HepG2 (cell line): ENCODE results near the gene GHSR. TPM values are rescaled to one million over a fixed set of nuclear protein-coding genes. Genes with fewer than 3 reads are reported as not detected.

Experiments used
- ATAC-seq: fragments of 200-7000 bp; cut with Tn5 transposase; 3 replicates; pipeline ENCODE4 v1.9.1; 2020; ENCODE audit warnings: mild to moderate bottlenecking, moderate library complexity
- BruUV-seq: library from RNA; stranded (reverse); fragments of 400-500 nt; replicated peaks from 2 replicates; lab custom pipeline; 2021; lab: Mats Ljungman, UMichigan
- CTCF ChIA-PET: fragments of 300-600 bp; formaldehyde crosslinking; extraction: SDS; loops from one replicate; lab custom pipeline; 2021; ENCODE audit warnings: low total read pairs, inconsistent platforms, low intra/inter-chr PET ratio; lab: Yijun Ruan, JAX
- POLR2A ChIA-PET: fragments of 350-600 bp; sonication (Branson Sonifier 250); formaldehyde crosslinking; loops from one replicate; lab custom pipeline; 2020; ENCODE audit warnings: antibody characterized with exemption, inconsistent platforms; lab: Yijun Ruan, JAX
- DNase-seq: peaks from one replicate; pipeline ENCODE4 v3.0.0-alpha.2; 2015; ENCODE audit warnings: low spot score
- FAIRE-seq: peaks from 3 replicates; lab custom pipeline; 2011; peaks lifted over from hg19 to GRCh38; lab: Jason Lieb, UNC
- H2AFZ ChIP-seq: one replicate; pipeline ENCODE4 v1.6.1; 2011; ENCODE audit warnings: low read length, inconsistent platforms
- H3K27ac ChIP-seq: fragments of 300-600 bp; 3 replicates; pipeline ENCODE4 v1.8.0; 2011; ENCODE audit warnings: mixed run types, mild to moderate bottlenecking, mixed read lengths, low read length, inconsistent platforms; ENCODE audit not compliant: insufficient read depth; ENCODE audit errors: extremely low read length
- H3K27me3 ChIP-seq, 2 experiments: fragments of 200-600 bp in 1 of 2; 2 replicates in 1 of 2; 3 replicates in 1 of 2; pipeline versions ENCODE4 v1.6.0 to v1.8.0; 2011; ENCODE audit warnings: low read length in 2 of 2, mild to moderate bottlenecking in 2 of 2, moderate library complexity in 2 of 2, inconsistent platforms in 1 of 2; ENCODE audit not compliant: insufficient read depth in 2 of 2, control insufficient read depth in 1 of 2
- H3K36me3 ChIP-seq, 2 experiments: fragments of 200-600 bp in 1 of 2; replicated peaks in 1 of 2; 2 replicates in 1 of 2; 3 replicates in 1 of 2; pipeline versions ENCODE4 v1.5.1 to v1.8.0; 2011; ENCODE audit warnings: low read length in 2 of 2, inconsistent platforms in 1 of 2; ENCODE audit not compliant: insufficient read depth in 2 of 2, control insufficient read depth in 1 of 2
- H3K4me1 ChIP-seq: 2 replicates; pipeline ENCODE4 v1.5.1; 2012; ENCODE audit warnings: low read length, inconsistent platforms; ENCODE audit not compliant: insufficient read depth
- H3K4me2 ChIP-seq: 2 replicates; pipeline ENCODE4 v1.6.0; 2011; ENCODE audit warnings: low read depth, low read length, inconsistent platforms
- H3K4me3 ChIP-seq, 3 experiments: fragments of 200-600 bp in 1 of 3; sonication (generic), shearing (Covaris generic) in 1 of 3; replicated peaks in 1 of 3; 2 replicates each; pipeline ENCODE4 v1.5.1; 2011 to 2016; ENCODE audit warnings: low read length in 3 of 3, inconsistent platforms in 2 of 3, low read depth in 2 of 3, mild to moderate bottlenecking in 2 of 3, control low read depth in 1 of 3, mixed read lengths in 1 of 3; ENCODE audit not compliant: insufficient read depth in 1 of 3
- H3K79me2 ChIP-seq: one replicate; pipeline ENCODE4 v1.6.1; 2011; ENCODE audit warnings: low read length, inconsistent platforms; ENCODE audit not compliant: insufficient read depth
- H3K9ac ChIP-seq: 2 replicates; pipeline ENCODE4 v1.6.0; 2011; ENCODE audit warnings: mild to moderate bottlenecking, low read depth, low read length, inconsistent platforms; ENCODE audit not compliant: insufficient read depth
- H3K9me3 ChIP-seq: 2 replicates; pipeline ENCODE4 v1.5.1; 2012; ENCODE audit warnings: mild to moderate bottlenecking, low read length
- H4K20me1 ChIP-seq: 2 replicates; pipeline ENCODE4 v1.6.0; 2011; ENCODE audit warnings: inconsistent platforms, mild to moderate bottlenecking, low read length, moderate library complexity; ENCODE audit not compliant: insufficient read depth
- CBX2 ChIP-seq, 2 experiments: fragments of 200-600 bp in 1 of 2; sonication (generic); formaldehyde crosslinking in 1 of 2; IDR thresholded peaks; 2 replicates each; pipeline versions ENCODE4 v1.7.0 to v1.8.1; 2018 to 2022; ENCODE audit warnings: low read depth in 2 of 2, low read length in 1 of 2, mild to moderate bottlenecking in 1 of 2, missing genetic modification reagents in 1 of 2
- HHEX ChIP-seq: IDR thresholded peaks from 2 replicates; pipeline ENCODE4 v1.6.1; 2016; ENCODE audit warnings: control low read depth
- HNF4A ChIP-seq: sonication (generic); formaldehyde crosslinking; IDR thresholded peaks from 2 replicates; pipeline ENCODE4 v1.4.0; 2020; ENCODE audit warnings: missing genetic modification reagents
- KLF9 ChIP-seq: IDR thresholded peaks from 2 replicates; pipeline ENCODE4 v1.6.1; 2016; ENCODE audit warnings: low read depth
- MED13 ChIP-seq: sonication (generic); formaldehyde crosslinking; IDR thresholded peaks from 2 replicates; pipeline ENCODE4 v1.5.0; 2020; ENCODE audit warnings: missing genetic modification reagents
- SMYD3 ChIP-seq: sonication (generic); formaldehyde crosslinking; IDR thresholded peaks from 2 replicates; pipeline ENCODE4 v1.8.1; 2023; ENCODE audit warnings: mild to moderate bottlenecking, missing genetic modification reagents
- SPEN ChIP-seq: sonication (generic); formaldehyde crosslinking; IDR thresholded peaks from 2 replicates; pipeline ENCODE4 v1.5.1; 2020; ENCODE audit warnings: low read depth, mild to moderate bottlenecking, missing genetic modification reagents
- ZNF839 ChIP-seq: sonication (generic); formaldehyde crosslinking; IDR thresholded peaks from 2 replicates; pipeline ENCODE4 v1.4.0; 2020; ENCODE audit warnings: missing genetic modification reagents, mild to moderate bottlenecking, borderline replicate concordance
- in situ Hi-C: cut with HindIII; loops from 2 replicates; pipeline ENCODE4 v1.10.0; 2017; ENCODE audit warnings: low pct_unique_long_range_greater_than_20kb; ENCODE audit not compliant: extremely low pct_ligation_motif_present
- intact Hi-C: fragments of 100-400 bp; cut with micrococcal nuclease; formaldehyde crosslinking; loops from one replicate; pipeline ENCODE4 v1.10.0; 2022; ENCODE audit not compliant: unreplicated experiment
- polyA plus RNA-seq, 8 experiments: library from polyadenylated mRNA; depleted of rRNA in 3 of 8; stranded (reverse) in 7 of 8; unstranded in 1 of 8; fragments of >200 nt; fragmentation: Illumina TruSeq in 4 of 8; extraction: Trizol in 4 of 8; gene quantifications; 2 replicates each; pipeline versions ENCODE4 v1.2.1 to v1.2.3, GENCODE V29; 2011 to 2016; ENCODE audit warnings: low read depth in 4 of 8, missing spikeins in 1 of 8, mixed read lengths in 1 of 8; ENCODE audit not compliant: insufficient read depth in 1 of 8
- total RNA-seq, 5 experiments: library from RNA; depleted of rRNA; stranded (reverse); fragments of >200 nt; fragmentation: Illumina TruSeq; extraction: Trizol; gene quantifications; 2 replicates each; pipeline ENCODE4 v1.2.3, GENCODE V29; 2016; ENCODE audit warnings: low read depth in 1 of 5
- TF ChIP-seq, protein P1 (sequence below): sonication (generic); formaldehyde crosslinking; conservative IDR thresholded peaks from 2 replicates; pipeline ENCODE4 v1.8.0; 2022; ENCODE audit warnings: missing genetic modification reagents
- TF ChIP-seq, protein P2 (sequence below): IDR thresholded peaks from 2 replicates; pipeline ENCODE4 v1.6.1; 2016; ENCODE audit warnings: missing compliant biosample characterization, missing genetic modification reagents, borderline replicate concordance
- TF ChIP-seq, protein P3 (sequence below): sonication (generic); formaldehyde crosslinking; IDR thresholded peaks from 2 replicates; pipeline ENCODE4 v1.4.0; 2020; ENCODE audit warnings: mild to moderate bottlenecking, missing genetic modification reagents, borderline replicate concordance

Gene GHSR
- total and polyA plus RNA-seq, 2 of the 13 experiments (the other 11 are each of a cell fraction or from before 2014, with no cell fraction given): not detected

DNA sequence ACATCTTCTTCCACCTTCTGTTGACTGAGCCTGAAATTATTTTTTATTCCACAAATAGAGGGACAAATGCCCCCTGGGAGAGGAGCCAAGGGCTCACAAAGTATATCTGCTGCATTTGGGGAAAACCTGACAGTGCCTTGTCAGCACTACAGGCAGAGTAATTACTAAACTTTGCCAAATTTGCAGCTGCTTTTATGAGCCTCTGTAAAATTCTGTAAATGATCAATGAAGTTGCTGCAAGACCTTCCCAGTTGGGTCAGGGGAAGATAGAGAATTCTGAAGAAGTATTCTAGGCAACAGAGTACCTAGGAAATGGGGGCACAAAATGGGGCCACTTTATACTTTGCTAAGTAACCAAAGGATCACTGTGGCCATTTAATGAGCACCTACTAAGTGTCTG is 10.5 kb downstream of the GHSR start:
- H3K27ac ChIP-seq: no peak overlapping the region
- 0 out of 2 replicates have a peak, but pooled peaks cover 7% of the 10 kb centered on the region for H3K9me3 ChIP-seq
- no peak overlapping the region for H3K4me2 ChIP-seq
- no peak overlapping the region for H3K4me3 ChIP-seq
- TF ChIP-seq CBX2 (IDR thresholded peaks at IDR 0.05; ENCODE audit: low read depth, low read length) (no peak), CBX2 (CRISPR knock-in tag; IDR thresholded peaks at IDR 0.05; ENCODE audit: low read depth) (no peak), SPEN (CRISPR knock-in tag) (no peak), KLF9 (CRISPR knock-in tag) (no peak), SMYD3 (CRISPR knock-in tag) (no peak), ZNF839 (no peak), HHEX (CRISPR knock-in tag) (no peak), MED13 (no peak), HNF4A (no peak)
- TF ChIP-seq, protein P1, sequence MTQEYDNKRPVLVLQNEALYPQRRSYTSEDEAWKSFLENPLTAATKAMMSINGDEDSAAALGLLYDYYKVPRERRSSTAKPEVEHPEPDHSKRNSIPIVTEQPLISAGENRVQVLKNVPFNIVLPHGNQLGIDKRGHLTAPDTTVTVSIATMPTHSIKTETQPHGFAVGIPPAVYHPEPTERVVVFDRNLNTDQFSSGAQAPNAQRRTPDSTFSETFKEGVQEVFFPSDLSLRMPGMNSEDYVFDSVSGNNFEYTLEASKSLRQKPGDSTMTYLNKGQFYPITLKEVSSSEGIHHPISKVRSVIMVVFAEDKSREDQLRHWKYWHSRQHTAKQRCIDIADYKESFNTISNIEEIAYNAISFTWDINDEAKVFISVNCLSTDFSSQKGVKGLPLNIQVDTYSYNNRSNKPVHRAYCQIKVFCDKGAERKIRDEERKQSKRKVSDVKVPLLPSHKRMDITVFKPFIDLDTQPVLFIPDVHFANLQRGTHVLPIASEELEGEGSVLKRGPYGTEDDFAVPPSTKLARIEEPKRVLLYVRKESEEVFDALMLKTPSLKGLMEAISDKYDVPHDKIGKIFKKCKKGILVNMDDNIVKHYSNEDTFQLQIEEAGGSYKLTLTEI (CRISPR knock-in tag): no peak
- TF ChIP-seq, protein P2, sequence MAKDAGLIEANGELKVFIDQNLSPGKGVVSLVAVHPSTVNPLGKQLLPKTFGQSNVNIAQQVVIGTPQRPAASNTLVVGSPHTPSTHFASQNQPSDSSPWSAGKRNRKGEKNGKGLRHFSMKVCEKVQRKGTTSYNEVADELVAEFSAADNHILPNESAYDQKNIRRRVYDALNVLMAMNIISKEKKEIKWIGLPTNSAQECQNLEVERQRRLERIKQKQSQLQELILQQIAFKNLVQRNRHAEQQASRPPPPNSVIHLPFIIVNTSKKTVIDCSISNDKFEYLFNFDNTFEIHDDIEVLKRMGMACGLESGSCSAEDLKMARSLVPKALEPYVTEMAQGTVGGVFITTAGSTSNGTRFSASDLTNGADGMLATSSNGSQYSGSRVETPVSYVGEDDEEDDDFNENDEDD (CRISPR knock-in tag): no peak
- TF ChIP-seq, protein P3, sequence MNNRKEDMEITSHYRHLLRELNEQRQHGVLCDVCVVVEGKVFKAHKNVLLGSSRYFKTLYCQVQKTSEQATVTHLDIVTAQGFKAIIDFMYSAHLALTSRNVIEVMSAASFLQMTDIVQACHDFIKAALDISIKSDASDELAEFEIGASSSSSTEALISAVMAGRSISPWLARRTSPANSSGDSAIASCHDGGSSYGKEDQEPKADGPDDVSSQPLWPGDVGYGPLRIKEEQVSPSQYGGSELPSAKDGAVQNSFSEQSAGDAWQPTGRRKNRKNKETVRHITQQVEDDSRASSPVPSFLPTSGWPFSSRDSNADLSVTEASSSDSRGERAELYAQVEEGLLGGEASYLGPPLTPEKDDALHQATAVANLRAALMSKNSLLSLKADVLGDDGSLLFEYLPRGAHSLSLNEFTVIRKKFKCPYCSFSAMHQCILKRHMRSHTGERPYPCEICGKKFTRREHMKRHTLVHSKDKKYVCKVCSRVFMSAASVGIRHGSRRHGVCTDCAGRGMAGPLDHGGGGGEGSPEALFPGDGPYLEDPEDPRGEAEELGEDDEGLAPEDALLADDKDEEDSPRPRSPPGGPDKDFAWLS (CRISPR knock-in tag): no peak
- H3K36me3 ChIP-seq: no peaks in the 10 kb centered on the region
- no peak overlapping the region for H3K9ac ChIP-seq
- POLR2A ChIA-PET: no interaction called here
- CTCF ChIA-PET: no interaction called here
- no peaks in the 10 kb centered on the region for H4K20me1 ChIP-seq
- no TSS peak for BruUV-seq
- ATAC-seq (no peak), DNase-seq (no peak), FAIRE-seq (no peak)
- intact Hi-C loops (no loop called here), in situ Hi-C loops (no loop called here)
- 0 out of 5 replicates have a peak, but pooled peaks cover 0 to 5% of the 10 kb centered on the region in 2 experiments for H3K27me3 ChIP-seq
- no peaks in the 10 kb centered on the region for H3K79me2 ChIP-seq
- no peaks in the 10 kb centered on the region for H3K4me1 ChIP-seq
- no peak overlapping the region for H2AFZ ChIP-seq
